Epithelial cell of proximal tubule (primary cell): ENCODE data around the gene HDGF. TPM values are rescaled to one million over a fixed set of nuclear protein-coding genes. Genes with fewer than 3 reads are reported as not detected.

Experiments used
- DNase-seq: peaks from one replicate; pipeline ENCODE4 v3.0.0-alpha.2; 2011; ENCODE audit warnings: low read depth
- H3K4me3 ChIP-seq: 2 replicates; pipeline ENCODE4 v1.5.1; 2011; ENCODE audit warnings: low read depth, mild to moderate bottlenecking, low read length
- CTCF ChIP-seq: conservative IDR thresholded peaks from 2 replicates; pipeline ENCODE4 v1.5.1; 2012; ENCODE audit warnings: low read depth, mild to moderate bottlenecking, low read length
- total RNA-seq: library from RNA; depleted of rRNA; stranded (reverse); fragments of >200 nt; gene quantifications from 2 replicates; pipeline ENCODE4 v1.2.3, GENCODE V29; 2015

The HDGF gene
- total RNA-seq, 1 donor from 2014 or later, result 279 TPM

- H3K4me3 ChIP-seq, result peak overlapping the region; percentile 97
- TF ChIP-seq CTCF, result no peak
- DNase-seq, result no peak
Observed at GRCh38 chr1:156750191-156750672, 1.2 kb downstream of the HDGF start.

- TF ChIP-seq CTCF, result no peak
- H3K4me3 ChIP-seq, result peak overlapping the region; percentile 97
- no peak for DNase-seq
Observed at GRCh38 chr1:156749419-156750118, 1.9 kb downstream of the HDGF start.

- H3K4me3 ChIP-seq, result peak overlapping the region; percentile 97
- DNase-seq, result peak; percentile 93
- TF ChIP-seq CTCF, result no peak
Observed at GRCh38 chr1:156748670-156749418, 2.6 kb downstream of the HDGF start.

GRCh38 chr1:156747742-156748669 lies 3.5 kb downstream of the HDGF start:
- TF ChIP-seq CTCF, result no peak
- no peak for DNase-seq

GRCh38 chr1:156746728-156747631 lies 4.5 kb downstream of the HDGF start:
- no peak for DNase-seq

More at GRCh38 chr1:156747742-156748669, 3.5 kb downstream of the HDGF start:
- H3K4me3 ChIP-seq, result peak overlapping the region; percentile 97

More at GRCh38 chr1:156746728-156747631, 4.5 kb downstream of the HDGF start:
- peak overlapping the region; percentile 97 for H3K4me3 ChIP-seq
- peak; percentile 35 for TF ChIP-seq CTCF
